IPS-15b (cell line): ENCODE results near the gene ZWILCH.

ENCODE experiments used
- H3K27me3 ChIP-seq: one replicate; pipeline ENCODE4 v1.6.1; 2013; ENCODE audit warnings: low read length; ENCODE audit not compliant: control insufficient read depth, insufficient read depth
- H3K36me3 ChIP-seq: one replicate; pipeline ENCODE4 v1.6.1; 2013; ENCODE audit warnings: low read length; ENCODE audit not compliant: control insufficient read depth, insufficient read depth
- H3K4me1 ChIP-seq: one replicate; pipeline ENCODE4 v1.6.1; 2013; ENCODE audit warnings: mild to moderate bottlenecking, low read length; ENCODE audit not compliant: control insufficient read depth, insufficient read depth
- H3K4me3 ChIP-seq: one replicate; pipeline ENCODE4 v1.5.1; 2013; ENCODE audit warnings: low read depth, low read length
- H3K9ac ChIP-seq: one replicate; pipeline ENCODE4 v1.6.1; 2013; ENCODE audit warnings: low read depth, mild to moderate bottlenecking, low read length
- H3K9me3 ChIP-seq: one replicate; pipeline ENCODE4 v1.6.1; 2013; ENCODE audit warnings: mild to moderate bottlenecking, low read length; ENCODE audit not compliant: control insufficient read depth, insufficient read depth

Gene ZWILCH

GRCh38 chr15:66505818-66506217 is 692 bp downstream of the ZWILCH start:
- H3K9me3 ChIP-seq: no peaks in the 10 kb centered on the region
- no peaks in the 10 kb centered on the region for H3K27me3 ChIP-seq
- H3K36me3 ChIP-seq: peaks cover 22% of the 10 kb centered on the region
- peak overlapping the region; percentile 99 for H3K9ac ChIP-seq
- no peaks in the 10 kb centered on the region for H3K4me1 ChIP-seq
- H3K4me3 ChIP-seq: peak overlapping the region; percentile 73

GRCh38 chr15:66508293-66508883 is 3.3 kb downstream of the ZWILCH start:
- Histone ChIP-seq H3K4me3 (no peak overlapping the region), H3K9me3 (no peaks in the 10 kb centered on the region), H3K9ac (peak overlapping the region; percentile 18), H3K27me3 (no peaks in the 10 kb centered on the region), H3K4me1 (no peaks in the 10 kb centered on the region), H3K36me3 (peaks cover 4% of the 10 kb centered on the region)

- H3K27me3 ChIP-seq: no peaks in the 10 kb centered on the region
- no peaks in the 10 kb centered on the region for H3K4me1 ChIP-seq
- no peaks in the 10 kb centered on the region for H3K9me3 ChIP-seq
- H3K36me3 ChIP-seq: peaks cover 13% of the 10 kb centered on the region
- H3K9ac ChIP-seq: no peak overlapping the region
- no peak overlapping the region for H3K4me3 ChIP-seq
Observed at GRCh38 chr15:66514586-66514985, 9.5 kb downstream of the ZWILCH start.

DNA sequence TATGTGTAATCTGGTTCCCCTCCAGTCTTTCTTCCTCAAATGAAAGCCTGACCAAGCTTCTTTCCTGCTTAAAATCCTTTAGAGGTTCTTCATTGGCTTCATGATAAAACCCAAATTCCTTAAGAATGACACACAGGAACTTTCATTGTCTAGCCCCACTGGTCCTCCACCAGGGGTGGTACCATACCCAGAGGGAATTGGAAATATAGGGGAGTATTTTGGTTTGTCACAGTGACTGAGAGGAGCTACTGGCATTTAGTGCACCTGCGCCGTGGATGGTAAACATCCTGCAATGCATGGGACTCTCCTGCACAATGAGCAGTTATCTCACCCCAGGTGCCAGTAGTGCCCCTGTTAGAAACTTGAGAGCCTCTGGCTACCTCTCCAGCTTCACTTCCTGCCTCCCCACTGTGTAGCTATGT is 10.8 kb downstream of the ZWILCH start:
- Histone ChIP-seq H3K4me1 (no peaks in the 10 kb centered on the region), H3K27me3 (no peaks in the 10 kb centered on the region), H3K9me3 (no peaks in the 10 kb centered on the region), H3K9ac (no peak overlapping the region), H3K4me3 (no peak overlapping the region), H3K36me3 (peaks cover 12% of the 10 kb centered on the region)

DNA sequence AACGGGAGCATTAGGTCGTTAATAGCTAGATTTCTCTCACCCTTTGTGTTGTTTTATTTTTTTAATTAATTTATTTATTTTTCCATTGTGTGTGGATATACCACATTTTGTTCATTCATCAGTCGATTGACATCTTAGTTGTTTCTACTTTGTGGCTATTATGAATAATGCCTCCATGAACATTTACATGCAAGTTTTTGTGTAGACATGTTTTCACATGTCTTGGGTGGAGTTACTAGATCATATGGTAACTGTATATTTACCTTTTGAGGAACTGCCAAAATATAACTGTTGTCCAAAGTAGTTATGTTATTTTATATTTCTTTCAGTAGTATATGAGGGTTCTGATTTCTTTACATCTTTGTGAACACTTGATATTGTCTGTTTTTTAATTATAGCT is 18.8 kb downstream of the ZWILCH start:
- no peak overlapping the region for H3K9ac ChIP-seq
- H3K36me3 ChIP-seq: peaks cover 3% of the 10 kb centered on the region
- H3K27me3 ChIP-seq: no peaks in the 10 kb centered on the region
- no peak overlapping the region for H3K4me3 ChIP-seq
- H3K9me3 ChIP-seq: no peaks in the 10 kb centered on the region
- H3K4me1 ChIP-seq: no peaks in the 10 kb centered on the region

- Histone ChIP-seq H3K36me3 (peaks cover 10% of the 10 kb centered on the region), H3K9me3 (no peaks in the 10 kb centered on the region), H3K4me1 (no peaks in the 10 kb centered on the region), H3K4me3 (no peak overlapping the region), H3K27me3 (no peaks in the 10 kb centered on the region), H3K9ac (no peak overlapping the region)
Observed at GRCh38 chr15:66524838-66525237, 19.7 kb downstream of the ZWILCH start.

GRCh38 chr15:66535056-66535455 is 29.9 kb downstream of the ZWILCH start:
- no peak overlapping the region for H3K9ac ChIP-seq
- H3K4me1 ChIP-seq: no peaks in the 10 kb centered on the region
- no peak overlapping the region for H3K4me3 ChIP-seq
- H3K27me3 ChIP-seq: no peaks in the 10 kb centered on the region
- no peaks in the 10 kb centered on the region for H3K9me3 ChIP-seq
- peaks cover 8% of the 10 kb centered on the region for H3K36me3 ChIP-seq

- no peaks in the 10 kb centered on the region for H3K4me1 ChIP-seq
- no peak overlapping the region for H3K9ac ChIP-seq
- H3K27me3 ChIP-seq: no peaks in the 10 kb centered on the region
- H3K9me3 ChIP-seq: no peaks in the 10 kb centered on the region
- H3K36me3 ChIP-seq: peaks cover 7% of the 10 kb centered on the region
- no peak overlapping the region for H3K4me3 ChIP-seq
Observed at GRCh38 chr15:66542896-66543295, 37.8 kb downstream of the ZWILCH start.

- Histone ChIP-seq H3K4me1 (no peaks in the 10 kb centered on the region), H3K27me3 (no peaks in the 10 kb centered on the region), H3K36me3 (peaks cover 1% of the 10 kb centered on the region), H3K9ac (no peak overlapping the region), H3K9me3 (no peaks in the 10 kb centered on the region), H3K4me3 (no peak overlapping the region)
Observed at GRCh38 chr15:66545255-66545654, 40.1 kb downstream of the ZWILCH start.

- no peaks in the 10 kb centered on the region for H3K36me3 ChIP-seq
- no peaks in the 10 kb centered on the region for H3K9me3 ChIP-seq
- H3K4me1 ChIP-seq: no peaks in the 10 kb centered on the region
- H3K27me3 ChIP-seq: no peaks in the 10 kb centered on the region
- H3K4me3 ChIP-seq: no peak overlapping the region
- no peak overlapping the region for H3K9ac ChIP-seq
Observed at GRCh38 chr15:66555685-66556084, 50.6 kb downstream of the ZWILCH start.

DNA sequence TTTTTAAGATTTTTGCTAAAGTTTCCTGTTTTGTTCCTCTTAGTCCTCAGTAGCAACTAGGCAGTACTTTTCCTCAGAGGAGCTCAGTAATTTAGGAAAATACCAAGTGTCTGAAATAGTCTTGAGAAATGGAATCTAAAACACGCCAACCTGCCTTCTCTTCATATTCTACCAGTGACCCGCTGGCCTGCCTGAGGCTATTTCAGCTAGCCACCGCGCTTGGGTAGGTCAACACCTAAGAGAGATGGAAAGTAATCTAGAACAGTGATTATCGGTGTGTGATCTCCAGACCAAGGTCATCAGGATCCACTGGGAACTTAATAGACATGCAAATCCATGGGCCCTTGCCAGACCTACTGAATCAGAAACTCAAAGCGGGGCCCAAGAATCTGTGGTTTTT is 53.1 kb downstream of the ZWILCH start:
- no peak overlapping the region for H3K4me3 ChIP-seq

DNA sequence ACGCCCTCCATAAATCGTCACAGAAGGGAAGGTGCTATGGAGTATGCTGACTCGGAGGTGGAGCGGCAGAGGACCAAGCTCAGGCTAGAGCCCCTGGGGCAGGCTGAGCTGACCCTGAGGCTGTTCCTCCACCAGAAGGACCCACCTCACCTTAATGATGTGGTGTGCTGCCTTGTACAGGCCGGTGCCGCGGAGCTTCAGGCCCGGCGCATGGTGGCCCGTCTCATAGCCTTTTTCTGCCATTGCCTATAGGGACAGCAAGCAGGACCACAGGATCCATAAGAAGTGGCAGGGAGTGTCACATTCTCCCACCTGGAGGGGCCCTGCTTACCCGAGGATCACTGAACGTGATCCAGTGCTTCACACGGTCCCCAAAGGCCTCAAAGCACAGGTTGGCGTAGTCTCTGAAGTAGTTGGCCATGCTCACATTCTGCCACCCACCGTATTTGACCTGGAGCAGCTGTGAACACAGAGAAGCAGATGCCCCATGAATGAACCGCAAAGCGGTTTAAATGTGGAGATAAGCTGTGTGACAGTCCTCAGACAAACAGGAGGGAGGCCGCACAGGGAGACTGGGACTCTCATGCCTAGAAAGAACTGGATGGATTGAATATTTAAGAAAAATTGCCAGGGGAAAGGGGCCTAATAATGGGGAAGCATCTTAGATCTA is 55.9 kb downstream of the ZWILCH start:
- Histone ChIP-seq H3K27me3 (no peaks in the 10 kb centered on the region), H3K36me3 (peaks cover 2% of the 10 kb centered on the region), H3K4me1 (peaks cover 5% of the 10 kb centered on the region), H3K4me3 (no peak overlapping the region), H3K9ac (no peak overlapping the region), H3K9me3 (no peaks in the 10 kb centered on the region)

More for the DNA sequence above, 53.1 kb downstream of the ZWILCH start:
- H3K9ac ChIP-seq: no peak overlapping the region
- peaks cover 2% of the 10 kb centered on the region for H3K36me3 ChIP-seq
- no peaks in the 10 kb centered on the region for H3K4me1 ChIP-seq
- no peaks in the 10 kb centered on the region for H3K27me3 ChIP-seq
- no peaks in the 10 kb centered on the region for H3K9me3 ChIP-seq
